Activated naive CD8-positive, alpha-beta T cell treated with anti-CD3 and anti-CD28 coated beads, Interleukin-2, amount 10 ng/mL, durations not matched to agents 7 days and 5 days (primary cell): ENCODE results near the gene TCEANC2. TPM values are rescaled to one million over a fixed set of nuclear protein-coding genes. Genes with fewer than 3 reads are reported as not detected.
A peak's percentile ranks its signal among the peaks of the same experiment; 100 is the strongest.
"Not testable (repeated sequence)": the region's sequence is repeated elsewhere in the genome, so short reads cannot be mapped to it uniquely, and the experiment has no call there.

Source experiments
- ATAC-seq: fragments of 150-1000 bp; cut with Tn5 transposase; one replicate; pipeline ENCODE4 v1.10.0; 2021; ENCODE audit warnings: low read depth, moderate library complexity
- POLR2A ChIA-PET: fragments of 350-600 bp; sonication (Branson Sonifier 250); formaldehyde crosslinking; loops from one replicate; lab custom pipeline; 2021; ENCODE audit warnings: antibody characterized with exemption; lab: Charles Lee
- DNase-seq: peaks from one replicate; pipeline ENCODE4 v3.0.0; 2021
- H3K27ac Mint-ChIP-seq: one replicate; pipeline ENCODE4 v1.8.0; 2022; ENCODE audit warnings: mild to moderate bottlenecking, mixed read lengths
- H3K27me3 Mint-ChIP-seq: one replicate; pipeline ENCODE4 v1.8.0; 2022; ENCODE audit warnings: mild to moderate bottlenecking, moderate library complexity, mixed read lengths
- H3K36me3 Mint-ChIP-seq: one replicate; pipeline ENCODE4 v1.8.0; 2021; ENCODE audit warnings: mild to moderate bottlenecking, mixed read lengths
- H3K4me1 Mint-ChIP-seq: one replicate; pipeline ENCODE4 v1.8.0; 2021; ENCODE audit warnings: mixed read lengths
- H3K4me3 Mint-ChIP-seq: one replicate; pipeline ENCODE4 v1.8.0; 2022; ENCODE audit warnings: mild to moderate bottlenecking, moderate library complexity, mixed read lengths
- H3K9me3 Mint-ChIP-seq: one replicate; pipeline ENCODE4 v1.8.0; 2021; ENCODE audit warnings: mixed read lengths
- total RNA-seq, 2 experiments: library from RNA; stranded (reverse); gene quantifications; one replicate each; pipeline ENCODE4 v1.2.3, GENCODE V29; 2021

Gene TCEANC2
- total RNA-seq, 2 experiments from 2014 or later = 11.7 to 13.5 TPM

DNA sequence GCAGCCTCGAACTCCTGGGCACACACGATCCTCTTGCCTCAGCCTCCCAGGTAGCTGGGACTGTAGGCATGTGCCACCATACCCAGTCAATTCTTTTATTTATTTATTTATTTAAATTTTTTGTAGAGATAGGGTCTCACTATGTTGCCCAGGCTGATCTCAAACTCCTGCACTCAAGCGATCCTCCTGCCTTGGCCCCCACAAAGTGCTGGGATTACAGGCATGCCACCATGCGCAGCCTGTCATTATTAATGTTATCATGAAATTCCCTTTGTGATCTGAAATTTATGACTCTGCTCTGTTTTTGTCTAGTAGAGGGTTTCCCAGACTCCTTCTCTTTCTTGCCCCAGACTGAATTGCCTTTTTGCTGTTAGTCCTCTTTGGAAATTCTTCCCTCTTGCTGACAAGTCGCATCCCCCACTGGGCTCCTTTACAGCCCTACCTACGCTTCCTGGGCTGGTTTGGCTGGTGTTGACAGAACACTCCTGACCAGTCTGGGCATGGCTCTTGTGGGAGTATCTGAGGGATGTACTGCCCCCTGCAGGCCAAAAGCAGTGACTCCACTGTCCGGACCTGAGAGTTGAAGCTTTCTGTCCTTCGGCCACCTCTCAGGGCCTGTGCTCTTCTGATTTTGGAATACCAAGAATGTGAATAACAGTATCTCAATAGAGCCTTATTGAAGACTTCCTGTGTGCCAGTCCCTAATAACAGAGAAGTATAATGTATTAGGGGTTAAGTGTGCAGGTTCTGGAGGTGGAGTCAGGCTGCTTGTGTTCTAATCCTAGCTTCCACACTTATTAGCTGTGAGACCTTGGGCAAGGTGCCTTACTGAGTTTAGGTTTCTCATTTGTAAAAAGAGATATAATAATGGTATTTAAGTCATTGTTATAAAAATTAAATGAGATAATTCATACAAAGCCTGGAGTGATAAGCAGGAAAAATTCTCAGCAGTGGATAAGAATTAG, 28.2 kb downstream of the TCEANC2 start:
- H3K4me1 Mint-ChIP-seq = peaks cover 7% of the 10 kb centered on the region
- peak; percentile 55 for DNase-seq
- POLR2A ChIA-PET = no interaction called here
- no peaks in the 10 kb centered on the region for H3K27me3 Mint-ChIP-seq
- H3K36me3 Mint-ChIP-seq = peaks cover 2% of the 10 kb centered on the region
- no peak overlapping the region for H3K27ac Mint-ChIP-seq
- ATAC-seq = peak; percentile 89
- no peak overlapping the region for H3K4me3 Mint-ChIP-seq
- no peaks in the 10 kb centered on the region for H3K9me3 Mint-ChIP-seq

DNA sequence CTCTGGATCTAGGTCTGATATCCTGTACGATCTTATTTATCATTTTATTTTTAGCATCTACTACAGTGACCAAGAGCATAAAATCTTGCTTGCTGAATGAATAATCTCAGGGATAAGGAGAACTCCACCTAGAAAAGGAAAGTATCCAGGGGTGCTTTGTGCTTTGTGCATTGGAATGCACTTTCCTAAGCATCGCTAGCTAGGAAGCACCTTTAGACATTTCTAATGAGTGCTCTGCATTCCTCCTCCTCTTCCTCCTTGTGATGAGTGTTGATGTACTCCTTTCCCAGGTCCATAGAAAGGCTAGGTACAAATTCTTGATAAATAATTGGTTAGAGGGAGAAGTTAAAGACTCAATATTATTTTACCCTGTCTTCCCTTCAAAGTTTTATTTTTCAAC, 31.4 kb downstream of the TCEANC2 start:
- ATAC-seq = no peak
- Mint-ChIP-seq H3K27me3 (no peaks in the 10 kb centered on the region), H3K9me3 (no peaks in the 10 kb centered on the region), H3K4me3 (no peak overlapping the region), H3K4me1 (peaks cover 6% of the 10 kb centered on the region), H3K27ac (no peak overlapping the region), H3K36me3 (peaks cover 3% of the 10 kb centered on the region)
- POLR2A ChIA-PET = no interaction called here
- no peak for DNase-seq

DNA sequence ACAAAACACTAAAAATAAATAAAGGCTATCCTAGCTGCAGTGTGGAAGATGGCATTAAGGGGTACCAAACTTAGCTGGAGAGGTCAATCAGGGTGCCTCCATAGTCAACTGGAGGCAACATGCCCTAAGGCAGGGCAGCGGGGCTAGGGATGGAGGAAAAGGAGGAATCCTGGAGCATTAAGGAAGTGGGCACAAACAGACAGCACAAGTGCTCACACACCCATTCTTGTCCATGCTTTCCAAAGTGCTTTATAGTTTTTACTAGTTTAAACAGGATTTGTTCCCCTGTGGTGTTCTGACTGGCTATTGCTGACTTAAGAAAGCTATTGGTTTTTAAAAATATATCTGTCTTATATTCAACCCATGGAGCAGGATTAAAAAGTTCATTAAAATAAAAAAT, 33.3 kb downstream of the TCEANC2 start:
- ATAC-seq = no peak
- no peak for DNase-seq
- POLR2A ChIA-PET = no interaction called here
- H3K36me3 Mint-ChIP-seq = peaks cover 4% of the 10 kb centered on the region
- no peaks in the 10 kb centered on the region for H3K27me3 Mint-ChIP-seq
- no peak overlapping the region for H3K27ac Mint-ChIP-seq
- no peaks in the 10 kb centered on the region for H3K9me3 Mint-ChIP-seq
- peaks cover 3% of the 10 kb centered on the region for H3K4me1 Mint-ChIP-seq
- H3K4me3 Mint-ChIP-seq = no peak overlapping the region

DNA sequence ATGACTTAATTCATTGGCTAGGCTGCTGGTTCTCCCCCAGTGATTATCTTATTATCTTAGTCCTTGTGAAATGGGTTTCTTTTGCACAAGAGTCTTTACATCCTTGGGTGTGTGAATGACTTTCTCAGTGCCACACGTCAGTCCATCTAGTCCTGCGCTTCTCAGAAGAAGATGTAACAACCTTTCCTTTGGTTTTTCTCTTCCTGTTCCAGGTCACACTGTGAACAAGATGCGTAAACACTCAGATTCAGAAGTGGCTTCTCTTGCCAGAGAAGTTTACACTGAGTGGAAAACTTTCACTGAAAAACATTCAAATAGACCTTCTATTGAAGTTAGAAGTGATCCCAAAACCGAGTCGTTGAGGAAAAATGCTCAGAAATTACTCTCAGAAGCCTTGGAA, 35.0 kb downstream of the TCEANC2 start:
- H3K36me3 Mint-ChIP-seq = peaks cover 6% of the 10 kb centered on the region

DNA sequence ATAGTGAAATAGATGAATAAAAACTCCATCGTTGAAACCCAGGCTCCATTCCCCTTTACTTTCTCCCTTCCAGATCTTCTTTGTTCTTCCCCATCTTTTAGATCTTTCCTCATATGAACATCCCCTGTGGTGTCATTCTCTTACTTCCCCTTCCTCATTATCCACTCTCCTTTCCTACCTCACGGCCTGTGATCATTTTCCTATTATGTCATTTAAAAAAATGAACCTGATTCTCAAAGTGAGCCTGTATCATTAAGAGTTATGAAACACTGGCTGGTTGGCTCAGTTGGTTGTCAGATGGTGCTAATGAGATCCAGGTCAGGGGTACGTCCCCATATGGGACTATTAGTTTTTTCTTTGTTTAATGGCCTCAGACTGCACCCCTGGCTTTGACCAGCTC, 38.3 kb downstream of the TCEANC2 start:
- H3K4me1 Mint-ChIP-seq = peaks cover 3% of the 10 kb centered on the region
- no peaks in the 10 kb centered on the region for H3K27me3 Mint-ChIP-seq
- peaks cover 11% of the 10 kb centered on the region for H3K36me3 Mint-ChIP-seq
- POLR2A ChIA-PET = no interaction called here
- DNase-seq (no peak), ATAC-seq (no peak)
- H3K9me3 Mint-ChIP-seq = no peaks in the 10 kb centered on the region
- no peak overlapping the region for H3K27ac Mint-ChIP-seq
- H3K4me3 Mint-ChIP-seq = no peak overlapping the region

More for the DNA sequence above, 35.0 kb downstream of the TCEANC2 start:
- POLR2A ChIA-PET = no interaction called here
- no peak overlapping the region for H3K27ac Mint-ChIP-seq
- DNase-seq (no peak), ATAC-seq (no peak)
- H3K4me1 Mint-ChIP-seq = peaks cover 3% of the 10 kb centered on the region
- H3K4me3 Mint-ChIP-seq = no peak overlapping the region
- H3K27me3 Mint-ChIP-seq = no peaks in the 10 kb centered on the region
- H3K9me3 Mint-ChIP-seq = no peaks in the 10 kb centered on the region

DNA sequence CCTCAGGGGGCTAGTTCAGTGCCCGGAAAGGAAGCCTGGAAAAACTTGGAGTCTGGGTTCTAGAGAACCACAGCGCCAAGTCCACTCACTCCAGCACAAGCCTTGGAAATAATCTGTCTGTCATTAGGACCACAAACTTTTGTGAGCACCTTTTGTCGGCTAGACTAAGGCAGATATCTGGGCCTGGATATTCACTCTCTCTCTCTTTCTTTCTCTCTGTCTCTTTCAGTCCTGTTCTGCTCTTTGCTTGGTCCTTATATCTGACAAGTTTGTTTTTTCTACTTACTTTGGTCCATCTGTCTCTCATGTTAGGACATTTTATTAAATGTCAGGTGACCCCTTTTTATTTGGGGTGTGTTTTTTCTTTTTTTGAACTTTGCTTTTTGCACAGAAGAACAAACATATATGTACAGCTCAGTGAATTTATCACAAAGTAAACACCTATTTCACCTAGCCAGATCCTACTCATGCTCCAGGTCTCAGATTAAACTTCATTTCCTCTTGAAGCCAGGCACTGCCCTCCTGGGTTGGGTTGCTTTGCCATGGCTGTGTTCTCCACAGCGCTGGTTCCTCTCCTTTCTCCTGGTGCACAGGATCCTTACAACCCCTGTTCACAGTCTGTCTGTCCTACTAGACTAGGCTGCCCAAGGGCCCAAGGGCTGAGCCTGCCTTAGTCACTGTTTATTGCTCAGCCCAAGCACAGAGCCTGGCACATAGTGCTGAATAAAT, 40.8 kb downstream of the TCEANC2 start:
- no peak for DNase-seq
- Mint-ChIP-seq H3K4me1 (no peaks in the 10 kb centered on the region), H3K27ac (no peak overlapping the region), H3K4me3 (no peak overlapping the region), H3K27me3 (no peaks in the 10 kb centered on the region), H3K36me3 (peaks cover 21% of the 10 kb centered on the region), H3K9me3 (no peaks in the 10 kb centered on the region)
- POLR2A ChIA-PET = no interaction called here
- no peak for ATAC-seq

DNA sequence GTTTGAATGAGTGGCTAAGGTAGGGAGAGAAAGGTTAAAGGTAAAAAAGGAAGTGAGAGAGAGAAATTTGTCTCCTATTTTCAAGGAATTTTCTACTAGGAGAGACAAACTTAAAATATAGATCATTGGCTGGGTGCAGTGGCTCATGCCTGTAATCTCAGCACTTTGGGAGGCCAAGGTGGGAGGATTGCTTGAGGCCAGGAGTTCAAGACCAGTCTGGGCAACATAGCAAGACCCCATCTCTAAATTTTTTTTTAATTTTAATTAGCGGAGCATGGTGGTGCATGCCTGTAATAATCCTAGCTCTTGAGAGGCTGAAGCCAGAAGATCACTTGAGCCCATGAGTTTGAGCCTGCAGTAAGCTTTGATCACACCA, 41.3 kb downstream of the TCEANC2 start:
- POLR2A ChIA-PET, DNase-seq, H3K4me1 Mint-ChIP-seq, H3K27me3 Mint-ChIP-seq, H3K9me3 Mint-ChIP-seq, H3K4me3 Mint-ChIP-seq, ATAC-seq, H3K27ac Mint-ChIP-seq: not testable (repeated sequence)
- H3K36me3 Mint-ChIP-seq = peaks cover 20% of the 10 kb centered on the region

- H3K27ac Mint-ChIP-seq = no peak overlapping the region
- POLR2A ChIA-PET = no interaction called here
- no peak overlapping the region for H3K4me3 Mint-ChIP-seq
- H3K4me1 Mint-ChIP-seq = no peaks in the 10 kb centered on the region
- ATAC-seq (no peak), DNase-seq (no peak)
- peaks cover 25% of the 10 kb centered on the region for H3K36me3 Mint-ChIP-seq
- no peaks in the 10 kb centered on the region for H3K9me3 Mint-ChIP-seq
- no peaks in the 10 kb centered on the region for H3K27me3 Mint-ChIP-seq
These were observed 42.3 kb downstream of the TCEANC2 start for GRCh38 chr1:54095546-54096226.

DNA sequence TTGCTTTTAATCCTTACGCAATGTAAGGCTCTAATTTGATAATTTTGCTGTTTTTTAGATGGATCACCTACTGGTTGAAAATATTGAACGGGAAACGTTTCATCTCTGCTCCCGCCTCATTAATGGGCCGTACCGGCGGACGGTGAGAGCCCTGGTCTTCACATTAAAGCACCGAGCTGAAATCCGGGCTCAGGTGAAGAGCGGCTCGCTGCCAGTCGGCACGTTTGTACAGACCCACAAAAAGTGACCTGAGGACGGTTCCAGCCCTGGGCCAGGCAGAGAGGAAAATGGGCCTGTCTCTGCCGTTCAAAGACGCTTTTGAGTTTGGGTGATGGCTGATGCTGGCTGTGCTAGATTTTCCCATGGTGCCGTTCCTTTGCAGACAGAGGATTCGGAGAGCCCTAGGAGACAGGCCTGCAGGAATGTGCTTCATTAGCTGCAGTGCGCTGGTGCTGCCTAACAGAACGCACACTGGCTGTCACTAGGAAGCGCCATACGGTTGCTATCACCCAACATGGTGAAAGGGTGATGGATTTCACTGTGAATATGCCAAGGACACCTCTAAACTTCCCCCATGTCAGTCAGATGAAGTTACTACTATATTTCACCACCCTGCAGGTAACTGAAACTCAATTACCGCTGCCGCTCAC, 42.9 kb downstream of the TCEANC2 start:
- no peaks in the 10 kb centered on the region for H3K4me1 Mint-ChIP-seq
- H3K27ac Mint-ChIP-seq = no peak overlapping the region
- H3K27me3 Mint-ChIP-seq = no peaks in the 10 kb centered on the region
- ATAC-seq = no peak
- peaks cover 28% of the 10 kb centered on the region for H3K36me3 Mint-ChIP-seq
- no peaks in the 10 kb centered on the region for H3K9me3 Mint-ChIP-seq
- POLR2A ChIA-PET = no interaction called here
- H3K4me3 Mint-ChIP-seq = no peak overlapping the region
- no peak for DNase-seq

DNA sequence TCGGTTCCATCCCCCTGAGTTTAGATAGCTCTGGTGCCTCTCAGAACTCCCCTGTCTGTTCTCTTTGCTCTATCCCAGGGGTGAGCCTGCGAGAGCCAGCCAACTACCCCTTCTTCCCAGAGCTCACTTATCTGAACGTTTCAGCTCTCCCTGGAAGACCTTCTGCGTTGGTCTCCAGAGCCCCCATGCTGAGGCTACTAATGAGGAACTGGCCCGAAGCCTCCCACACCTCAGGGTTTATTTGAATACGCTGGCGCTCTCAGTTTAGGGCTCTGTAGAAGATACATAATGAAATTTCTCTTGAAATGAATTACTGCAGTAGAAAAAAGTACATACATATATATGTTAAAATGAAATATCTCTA, 43.5 kb downstream of the TCEANC2 start:
- Mint-ChIP-seq H3K36me3 (peaks cover 27% of the 10 kb centered on the region), H3K4me1 (no peaks in the 10 kb centered on the region), H3K27me3 (no peaks in the 10 kb centered on the region), H3K27ac (no peak overlapping the region), H3K9me3 (no peaks in the 10 kb centered on the region), H3K4me3 (no peak overlapping the region)
- DNase-seq (no peak), ATAC-seq (no peak)
- POLR2A ChIA-PET = no interaction called here

DNA sequence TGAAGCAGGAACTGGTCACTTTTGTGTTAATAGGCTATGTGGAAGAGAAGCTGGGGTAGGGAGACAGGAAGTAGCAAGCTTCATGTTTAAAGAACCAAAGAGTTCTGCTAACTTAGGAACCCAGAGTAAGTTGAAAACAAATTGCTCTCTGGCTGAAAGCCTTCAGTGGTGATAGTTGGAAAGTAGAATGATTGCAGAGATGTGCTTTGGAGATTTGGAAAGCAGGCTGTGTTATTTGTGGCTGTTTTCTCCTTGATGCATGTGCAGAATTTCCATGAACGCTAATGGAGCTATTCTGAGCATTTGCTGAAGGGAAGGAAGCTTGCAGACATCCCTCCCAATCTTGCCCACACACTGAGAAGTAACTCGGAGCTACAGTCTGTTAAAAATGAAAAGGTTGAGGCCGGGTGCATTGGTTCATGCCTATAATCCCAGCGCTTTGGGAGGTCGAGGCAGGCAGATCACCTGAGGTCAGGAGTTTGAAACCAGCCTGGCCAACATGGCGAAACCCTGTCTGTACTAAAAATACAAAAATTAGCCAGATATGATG, 45.7 kb downstream of the TCEANC2 start:
- POLR2A ChIA-PET = no interaction called here
- DNase-seq (no peak), ATAC-seq (no peak)
- peaks cover 32% of the 10 kb centered on the region for H3K36me3 Mint-ChIP-seq
- H3K27ac Mint-ChIP-seq = no peak overlapping the region
- no peaks in the 10 kb centered on the region for H3K9me3 Mint-ChIP-seq
- H3K27me3 Mint-ChIP-seq = no peaks in the 10 kb centered on the region
- H3K4me3 Mint-ChIP-seq = no peak overlapping the region
- no peaks in the 10 kb centered on the region for H3K4me1 Mint-ChIP-seq

DNA sequence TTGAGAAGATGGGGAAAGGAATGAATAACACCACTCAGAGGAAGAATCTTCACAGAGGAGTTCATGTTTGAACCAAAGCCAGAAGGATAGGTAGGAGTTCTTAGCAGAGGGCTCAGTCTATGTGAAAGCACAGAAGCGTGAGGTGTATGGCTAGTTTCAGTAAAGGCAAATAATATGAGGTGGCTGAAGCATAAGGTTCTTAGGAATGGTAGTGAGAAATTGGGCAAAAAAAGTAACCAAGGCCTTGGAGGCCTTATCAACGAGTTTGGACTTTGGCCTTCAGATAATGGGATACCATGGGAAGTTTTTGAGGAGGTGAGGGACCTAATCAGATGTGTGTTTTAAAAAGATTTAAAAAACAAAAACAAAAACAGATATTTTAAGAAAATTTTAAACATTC, 47.1 kb downstream of the TCEANC2 start:
- ATAC-seq (no peak), DNase-seq (no peak)
- no peaks in the 10 kb centered on the region for H3K27me3 Mint-ChIP-seq
- no peaks in the 10 kb centered on the region for H3K9me3 Mint-ChIP-seq
- POLR2A ChIA-PET = no interaction called here
- H3K36me3 Mint-ChIP-seq = peaks cover 31% of the 10 kb centered on the region
- H3K4me3 Mint-ChIP-seq = no peak overlapping the region
- H3K4me1 Mint-ChIP-seq = no peaks in the 10 kb centered on the region
- no peak overlapping the region for H3K27ac Mint-ChIP-seq

GRCh38 chr1:54103414-54103813, 50.0 kb downstream of the TCEANC2 start:
- H3K4me1 Mint-ChIP-seq = no peaks in the 10 kb centered on the region
- ATAC-seq (no peak), DNase-seq (no peak)
- no peak overlapping the region for H3K4me3 Mint-ChIP-seq
- H3K27ac Mint-ChIP-seq = no peak overlapping the region
- H3K9me3 Mint-ChIP-seq = no peaks in the 10 kb centered on the region
- H3K27me3 Mint-ChIP-seq = no peaks in the 10 kb centered on the region
- POLR2A ChIA-PET = no interaction called here
- H3K36me3 Mint-ChIP-seq = peaks cover 22% of the 10 kb centered on the region
